ENCODE measurements around the gene KSR2. TPM values are rescaled to one million over a fixed set of nuclear protein-coding genes. Genes with fewer than 3 reads are reported as not detected.
"Not testable (repeated sequence)": the region's sequence is repeated elsewhere in the genome, so short reads cannot be mapped to it uniquely, and the experiment has no call there.

KSR2 gene
- total RNA-seq, 1 experiment from 2014 or later, result 0.15 TPM

- H3K27ac ChIP-seq (ENCODE audit: low read length), result no peak overlapping the region
- H3K4me1 ChIP-seq (ENCODE audit: control insufficient read depth, insufficient read depth, low read length), result no peaks in the 10 kb centered on the region
- no peak for ATAC-seq
- H3K4me3 ChIP-seq (ENCODE audit: low read depth in 2 of 2, low read length in 2 of 2), result no peak overlapping the region
- H3K9me3 ChIP-seq (ENCODE audit: control insufficient read depth, insufficient read depth, low read depth, low read length), result no peaks in the 10 kb centered on the region
- POLR2A ChIA-PET, result no interaction called here
- TF ChIP-seq SIN3A (IDR thresholded peaks at IDR 0.05; ENCODE audit: borderline replicate concordance, insufficient read depth, low read depth, low read length), result no peak
- TF ChIP-seq CTCF (IDR thresholded peaks at IDR 0.05), result no peak
- no peak for TF ChIP-seq POLR2AphosphoS5 (IDR thresholded peaks at IDR 0.05; ENCODE audit: low read depth, low read length)
- no peak for TF ChIP-seq TCF7L2 (IDR thresholded peaks at IDR 0.05; ENCODE audit: low read depth, low read length)
- TF ChIP-seq REST (IDR thresholded peaks at IDR 0.05; ENCODE audit: insufficient read depth in 1 of 2, low read depth in 2 of 2, low read length in 1 of 2), result no peak
- no TSS peak for BruUV-seq (replicated peaks)
- in situ Hi-C loops (cut with HindIII; ENCODE audit: low pct_unique_long_range_greater_than_20kb, low sequenced_read_pairs), result no loop called here
- H3K27me3 ChIP-seq (ENCODE audit: control insufficient read depth, insufficient read depth, low read length), result no peaks in the 10 kb centered on the region
- intact Hi-C loops (cut with micrococcal nuclease; ENCODE audit: unreplicated experiment), result no loop called here
- H3K36me3 ChIP-seq (ENCODE audit: control insufficient read depth, insufficient read depth, low read length), result no peaks in the 10 kb centered on the region
- DNase-seq (ENCODE audit: low read depth, low spot score), result no peak
- CTCF ChIA-PET, result no interaction called here
These were observed 107.1 kb downstream of the KSR2 start for GRCh38 chr12:117861691-117862090.

- ATAC-seq, POLR2A ChIA-PET: not testable (repeated sequence)
These were observed 108.0 kb downstream of the KSR2 start for GRCh38 chr12:117860787-117861290.

GRCh38 chr12:117860111-117860510, 108.7 kb downstream of the KSR2 start:
- ChIA-PET CTCF (no interaction called here), POLR2A (no interaction called here)
- Histone ChIP-seq H3K36me3 (ENCODE audit: control insufficient read depth, insufficient read depth, low read length) (no peaks in the 10 kb centered on the region), H3K4me1 (ENCODE audit: control insufficient read depth, insufficient read depth, low read length) (no peaks in the 10 kb centered on the region), H3K9me3 (ENCODE audit: control insufficient read depth, insufficient read depth, low read depth, low read length) (no peaks in the 10 kb centered on the region), H3K4me3 (ENCODE audit: low read depth in 2 of 2, low read length in 2 of 2) (no peak overlapping the region), H3K27me3 (ENCODE audit: control insufficient read depth, insufficient read depth, low read length) (no peaks in the 10 kb centered on the region), H3K27ac (ENCODE audit: low read length) (no peak overlapping the region)
- ATAC-seq, result no peak
- BruUV-seq (replicated peaks), result no TSS peak
- in situ Hi-C loops (cut with HindIII; ENCODE audit: low pct_unique_long_range_greater_than_20kb, low sequenced_read_pairs), result no loop called here
- intact Hi-C loops (cut with micrococcal nuclease; ENCODE audit: unreplicated experiment), result no loop called here
- TF ChIP-seq REST (IDR thresholded peaks at IDR 0.05; ENCODE audit: insufficient read depth in 1 of 2, low read depth in 2 of 2, low read length in 1 of 2) (no peak), CTCF (IDR thresholded peaks at IDR 0.05) (no peak), POLR2AphosphoS5 (IDR thresholded peaks at IDR 0.05; ENCODE audit: low read depth, low read length) (no peak), TCF7L2 (IDR thresholded peaks at IDR 0.05; ENCODE audit: low read depth, low read length) (no peak)
- DNase-seq (ENCODE audit: low read depth, low spot score), result no peak

More at GRCh38 chr12:117860787-117861290, 108.0 kb downstream of the KSR2 start:
- DNase-seq (ENCODE audit: low read depth, low spot score); CTCF ChIA-PET; intact Hi-C loops (cut with micrococcal nuclease; ENCODE audit: unreplicated experiment); H3K27me3 ChIP-seq (ENCODE audit: control insufficient read depth, insufficient read depth, low read length); BruUV-seq (replicated peaks); H3K36me3 ChIP-seq (ENCODE audit: control insufficient read depth, insufficient read depth, low read length); H3K27ac ChIP-seq (ENCODE audit: low read length); H3K4me3 ChIP-seq (ENCODE audit: low read depth in 2 of 2, low read length in 2 of 2); H3K4me1 ChIP-seq (ENCODE audit: control insufficient read depth, insufficient read depth, low read length); in situ Hi-C loops (cut with HindIII; ENCODE audit: low pct_unique_long_range_greater_than_20kb, low sequenced_read_pairs); H3K9me3 ChIP-seq (ENCODE audit: control insufficient read depth, insufficient read depth, low read depth, low read length): not testable (repeated sequence)
